ENCODE results near the gene ZNFX1.

GRCh38 chr20:49281059-49281912 lies 3.4 kb upstream of the ZNFX1 start:
- TF ChIP-seq CTCF (conservative IDR thresholded peaks at IDR 0.05) (no peak), ZFX (IDR thresholded peaks at IDR 0.05) (no peak)
